Stomach (tissue), 9 donors: ENCODE results near the gene LHFPL2. TPM values are rescaled to one million over a fixed set of nuclear protein-coding genes. Genes with fewer than 3 reads are reported as not detected.

ENCODE experiments used
- DNase-seq, 2 donors: peaks; one replicate each; pipeline versions ENCODE4 v3.0.0 to v3.0.0-alpha.2; 2013 to 2019
- H3K27ac ChIP-seq, 5 donors: fragments of 200-600 bp in 4 of 5; sonication (generic) in 4 of 5; one replicate each; pipeline ENCODE4 v1.5.1; 2013 to 2019; ENCODE audit warnings: mild to moderate bottlenecking in 1 of 5, moderate library complexity in 1 of 5
- H3K27me3 ChIP-seq, 3 donors: fragments of 200-600 bp; sonication (generic); one replicate each; pipeline ENCODE4 v1.5.1; 2017 to 2019; ENCODE audit warnings: mixed run types in 1 of 3
- H3K36me3 ChIP-seq, 4 donors: fragments of 200-600 bp; sonication (generic); 1 replicate in 3 of 4; 2 replicates in 1 of 4; pipeline ENCODE4 v1.5.1; 2016 to 2019
- H3K4me1 ChIP-seq, 4 donors: fragments of 200-600 bp; sonication (generic); one replicate each; pipeline ENCODE4 v1.5.1; 2016 to 2019
- H3K4me3 ChIP-seq, 4 donors: fragments of 200-600 bp; sonication (generic) in 3 of 4; one replicate each; pipeline ENCODE4 v1.5.1; 2016 to 2019; ENCODE audit warnings: mild to moderate bottlenecking in 1 of 4
- H3K9me3 ChIP-seq, 4 donors: fragments of 200-600 bp; sonication (generic); one replicate each; pipeline ENCODE4 v1.5.1; 2016 to 2019
- EP300 ChIP-seq: sonication (generic); formaldehyde crosslinking; IDR thresholded peaks from one replicate; pipeline ENCODE4 v1.6.1; 2017; ENCODE audit warnings: antibody characterized with exemption
- POLR2A ChIP-seq, 4 donors: fragments of 450-650 bp; IDR thresholded peaks; one replicate each; pipeline ENCODE4 v1.6.1; 2016; ENCODE audit warnings: antibody characterized with exemption in 4 of 4, control low read depth in 2 of 4, mild to moderate bottlenecking in 1 of 4, moderate library complexity in 1 of 4
- POLR2AphosphoS5 ChIP-seq, 3 donors: sonication (generic); formaldehyde crosslinking; IDR thresholded peaks; one replicate each; pipeline ENCODE4 v1.6.1; 2016; ENCODE audit warnings: antibody characterized with exemption in 3 of 3
- WGBS, 5 donors: extraction: QIAGEN DNeasy Blood & Tissue Kit in 3 of 5; methylation state at CpG; one replicate each; pipeline versions ENCODE4 v1.1.5 to v1.1.7; 2013 to 2018; 5-methylcytosine and 5-hydroxymethylcytosine counted together
- intact Hi-C: fragments of 100-400 bp; cut with DNase I; formaldehyde crosslinking; loops from one replicate; pipeline ENCODE4 v1.15.1; 2023; ENCODE audit warnings: low total_unique reads
- polyA plus RNA-seq, 3 donors: library from polyadenylated mRNA; stranded (reverse); fragments of 200-250 nt; gene quantifications; one replicate each; pipeline ENCODE4 v1.2.3, GENCODE V29; 2013
- total RNA-seq, 5 donors: library from RNA; depleted of rRNA; stranded (reverse); fragments of >200 nt; gene quantifications; one replicate each; pipeline versions ENCODE4 v1.1.0 to v1.2.3, GENCODE V29; 2014 to 2016
- TF ChIP-seq, protein P1 (sequence below), 7 experiments: fragments of 450-650 bp in 4 of 7; fragments of 200-600 bp in 3 of 7; sonication (generic) in 3 of 7; IDR thresholded peaks; one replicate each; pipeline ENCODE4 v1.5.1; 2016 to 2019; ENCODE audit warnings: antibody characterized with exemption in 7 of 7, control low read depth in 2 of 7, mild to moderate bottlenecking in 1 of 7
- donor health status: healthy with polysubstance abuse.
- donor health status: Bipolar disorder and iron deficiency.
- donor health status: healthy.

Gene LHFPL2
- total and polyA plus RNA-seq, 8 donors, result 3.7 to 53.6 (median 24.3) TPM

DNA sequence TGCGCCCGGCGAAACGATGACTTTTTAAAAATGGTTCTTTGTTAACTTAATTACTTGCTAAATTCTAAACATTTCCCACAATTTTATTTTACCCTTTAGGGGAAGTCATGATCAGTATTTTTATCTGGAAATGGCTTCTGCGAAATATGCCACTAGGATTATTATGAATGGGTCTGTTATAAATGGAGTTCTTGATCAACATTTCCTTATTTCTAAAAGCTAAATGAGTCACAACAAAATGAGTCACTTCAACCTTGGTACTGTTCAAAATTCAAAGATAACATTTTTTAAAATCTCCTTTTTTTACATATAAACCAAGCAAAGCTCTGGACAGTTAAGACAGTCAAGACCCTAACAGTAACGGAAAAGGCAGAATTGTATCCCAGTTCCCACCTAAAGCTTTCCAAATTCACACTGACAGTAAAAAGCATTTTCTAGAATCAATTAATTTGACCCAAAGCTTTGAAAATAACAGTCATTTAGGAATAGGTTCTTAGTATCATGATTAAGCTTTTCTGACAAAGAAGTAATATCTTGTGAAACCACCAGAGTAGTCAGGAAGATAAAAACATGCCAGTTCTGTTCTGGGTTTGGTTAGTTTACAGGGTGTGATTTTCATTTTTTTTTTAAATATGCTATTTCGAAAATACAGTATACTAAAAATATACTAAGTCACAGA lies 81.7 kb downstream of the LHFPL2 start:
- Histone ChIP-seq H3K27ac (peak overlapping the region in 4 of 5 donors; percentile 5 to 57 (median 24)), H3K36me3 (peaks cover 0 to 3% (median 0%) of the 10 kb centered on the region in 4 donors), H3K4me1 (peaks cover 9 to 35% (median 25%) of the 10 kb centered on the region in 4 donors), H3K4me3 (no peak overlapping the region), H3K27me3 (no peaks in the 10 kb centered on the region), H3K9me3 (no peaks in the 10 kb centered on the region)
- no peak for DNase-seq
- 76 to 86% (median 81%) methylated on average over 7 of the region's 7 CpGs for WGBS, 5 donors
- TF ChIP-seq EP300 (no peak), POLR2AphosphoS5 (IDR thresholded peaks at IDR 0.05) (no peak), POLR2A (IDR thresholded peaks at IDR 0.05) (no peak)
- TF ChIP-seq, protein P1, sequence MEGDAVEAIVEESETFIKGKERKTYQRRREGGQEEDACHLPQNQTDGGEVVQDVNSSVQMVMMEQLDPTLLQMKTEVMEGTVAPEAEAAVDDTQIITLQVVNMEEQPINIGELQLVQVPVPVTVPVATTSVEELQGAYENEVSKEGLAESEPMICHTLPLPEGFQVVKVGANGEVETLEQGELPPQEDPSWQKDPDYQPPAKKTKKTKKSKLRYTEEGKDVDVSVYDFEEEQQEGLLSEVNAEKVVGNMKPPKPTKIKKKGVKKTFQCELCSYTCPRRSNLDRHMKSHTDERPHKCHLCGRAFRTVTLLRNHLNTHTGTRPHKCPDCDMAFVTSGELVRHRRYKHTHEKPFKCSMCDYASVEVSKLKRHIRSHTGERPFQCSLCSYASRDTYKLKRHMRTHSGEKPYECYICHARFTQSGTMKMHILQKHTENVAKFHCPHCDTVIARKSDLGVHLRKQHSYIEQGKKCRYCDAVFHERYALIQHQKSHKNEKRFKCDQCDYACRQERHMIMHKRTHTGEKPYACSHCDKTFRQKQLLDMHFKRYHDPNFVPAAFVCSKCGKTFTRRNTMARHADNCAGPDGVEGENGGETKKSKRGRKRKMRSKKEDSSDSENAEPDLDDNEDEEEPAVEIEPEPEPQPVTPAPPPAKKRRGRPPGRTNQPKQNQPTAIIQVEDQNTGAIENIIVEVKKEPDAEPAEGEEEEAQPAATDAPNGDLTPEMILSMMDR (IDR thresholded peaks at IDR 0.05), result no peak
- intact Hi-C loops, result no loop called here

DNA sequence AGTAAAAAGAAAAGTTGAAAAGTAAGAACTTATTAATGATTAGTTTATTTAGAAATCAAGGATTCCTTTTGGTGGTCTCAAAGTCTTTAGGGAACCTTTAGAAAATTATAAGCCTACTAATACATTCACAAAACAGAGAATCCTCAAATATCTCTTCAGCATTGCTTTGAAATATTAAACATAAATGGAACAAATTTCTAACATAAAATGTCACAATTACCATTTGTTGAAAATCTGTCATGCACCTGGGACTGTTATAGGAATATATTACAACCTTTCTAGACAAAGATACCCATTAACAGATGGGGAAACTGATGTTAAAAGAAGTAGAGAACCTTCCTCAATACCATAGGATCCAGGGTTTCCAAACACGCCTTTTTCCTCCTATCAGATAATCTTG lies 83.2 kb downstream of the LHFPL2 start:
- intact Hi-C loops, result no loop called here
- H3K27me3 ChIP-seq, result no peaks in the 10 kb centered on the region
- peaks cover 9 to 34% (median 24%) of the 10 kb centered on the region in 4 donors for H3K4me1 ChIP-seq
- TF ChIP-seq POLR2AphosphoS5 (IDR thresholded peaks at IDR 0.05), result no peak
- TF ChIP-seq POLR2A (IDR thresholded peaks at IDR 0.05), result no peak
- no peak for TF ChIP-seq EP300
- TF ChIP-seq, protein P1 (IDR thresholded peaks at IDR 0.05), result no peak
- H3K36me3 ChIP-seq, result peaks cover 0 to 3% (median 0%) of the 10 kb centered on the region in 4 donors
- no peak for DNase-seq
- WGBS, 5 donors, result 87 to 100% (median 97%) methylated on average over 1 of the region's 1 CpG
- no peak overlapping the region for H3K4me3 ChIP-seq
- no peaks in the 10 kb centered on the region for H3K9me3 ChIP-seq
- H3K27ac ChIP-seq, result no peak overlapping the region

DNA sequence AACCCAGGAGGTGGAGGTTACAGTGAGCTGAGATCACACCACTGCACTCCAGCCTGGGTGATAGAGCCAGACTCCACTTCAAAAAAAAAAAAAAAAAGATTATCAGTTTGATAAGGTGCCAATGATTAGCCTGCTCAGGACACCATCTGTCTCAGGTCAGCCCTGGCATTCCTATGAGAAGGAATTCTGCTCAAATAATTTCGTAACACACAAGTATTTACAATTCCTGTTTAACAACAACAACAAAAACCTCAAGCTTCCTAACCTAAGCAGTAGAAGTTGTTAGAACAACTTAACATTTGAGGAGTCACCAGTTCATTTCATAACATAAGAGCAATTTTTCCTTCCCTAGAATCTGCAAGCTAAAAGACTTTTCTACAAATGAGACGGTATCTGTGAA lies 85.0 kb downstream of the LHFPL2 start:
- DNase-seq, result no peak
- no peaks in the 10 kb centered on the region for H3K27me3 ChIP-seq
- no peak for TF ChIP-seq EP300
- TF ChIP-seq POLR2AphosphoS5 (IDR thresholded peaks at IDR 0.05), result no peak
- TF ChIP-seq POLR2A (IDR thresholded peaks at IDR 0.05), result no peak
- TF ChIP-seq, protein P1 (IDR thresholded peaks at IDR 0.05), result no peak
- no peak overlapping the region for H3K4me3 ChIP-seq
- H3K9me3 ChIP-seq, result no peaks in the 10 kb centered on the region
- intact Hi-C loops, result no loop called here
- H3K36me3 ChIP-seq, result peaks cover 0 to 3% (median 0%) of the 10 kb centered on the region in 4 donors
- peaks cover 4 to 18% (median 12%) of the 10 kb centered on the region in 4 donors for H3K4me1 ChIP-seq
- whole genome bisulfite sequencing, 5 donors, result 52 to 88% (median 62%) methylated on average over 2 of the region's 2 CpGs
- H3K27ac ChIP-seq, result no peak overlapping the region

DNA sequence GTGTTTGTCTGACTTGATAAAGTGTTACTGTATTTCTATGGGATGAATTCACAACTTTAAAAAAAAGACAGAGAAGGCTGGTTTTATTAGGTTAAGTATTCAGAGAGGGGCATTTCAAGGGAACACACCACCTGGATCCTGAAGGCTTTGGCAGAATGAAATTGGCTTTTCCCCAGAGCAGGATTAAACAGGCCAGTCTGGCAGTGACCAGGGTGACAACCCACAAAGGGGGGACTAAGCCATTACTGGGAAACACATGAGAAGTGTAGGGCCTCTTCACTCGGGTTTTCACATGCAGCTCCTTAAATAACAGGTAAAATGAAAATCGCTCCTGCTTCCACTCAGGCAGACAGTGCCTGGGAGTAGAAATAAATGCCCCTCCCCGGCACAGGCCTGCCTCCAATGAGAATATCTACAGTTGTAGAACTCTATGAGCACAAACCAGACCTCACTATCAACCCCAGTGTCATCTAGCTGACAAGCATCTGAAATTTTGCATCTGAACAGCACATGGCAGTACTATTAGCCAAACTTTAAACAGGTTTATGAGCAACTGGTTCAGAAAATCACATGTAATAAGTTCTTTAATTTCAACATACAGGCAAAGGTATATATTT lies 85.8 kb downstream of the LHFPL2 start:
- no peaks in the 10 kb centered on the region for H3K9me3 ChIP-seq
- peaks cover 0 to 3% (median 0%) of the 10 kb centered on the region in 4 donors for H3K36me3 ChIP-seq
- WGBS, 5 donors, result 76 to 93% (median 88%) methylated on average over 3 of the region's 3 CpGs
- TF ChIP-seq, protein P1 (IDR thresholded peaks at IDR 0.05), result no peak
- TF ChIP-seq POLR2AphosphoS5 (IDR thresholded peaks at IDR 0.05) (no peak), EP300 (no peak), POLR2A (IDR thresholded peaks at IDR 0.05) (no peak)
- intact Hi-C loops, result no loop called here
- DNase-seq, result no peak
- H3K4me3 ChIP-seq, result no peak overlapping the region
- peaks cover 2 to 10% (median 4%) of the 10 kb centered on the region in 4 donors for H3K4me1 ChIP-seq
- no peak overlapping the region for H3K27ac ChIP-seq
- no peaks in the 10 kb centered on the region for H3K27me3 ChIP-seq
